Activated effector memory CD4-positive, alpha-beta T cell treated with anti-CD3 and anti-CD28 coated beads, Interleukin-2, amount 50 U/mL, for 16 hours (primary cell): ENCODE data around the gene STPG4.
"Not testable (repeated sequence)": the region's sequence is repeated elsewhere in the genome, so short reads cannot be mapped to it uniquely, and the experiment has no call there.

Source experiments
- DNase-seq: peaks from one replicate; pipeline ENCODE4 v3.0.0-alpha.2; 2020

STPG4 gene, protein sequence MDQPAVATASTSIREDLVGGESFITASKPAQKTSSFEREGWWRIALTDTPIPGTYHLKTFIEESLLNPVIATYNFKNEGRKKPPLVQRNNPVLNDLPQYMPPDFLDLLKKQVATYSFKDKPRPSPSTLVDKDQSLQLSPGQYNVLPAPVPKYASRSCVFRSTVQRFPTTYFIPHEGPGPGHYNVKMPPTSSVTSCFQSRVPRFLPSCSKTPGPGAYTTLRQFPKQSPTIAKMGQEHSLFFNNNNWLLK

DNA sequence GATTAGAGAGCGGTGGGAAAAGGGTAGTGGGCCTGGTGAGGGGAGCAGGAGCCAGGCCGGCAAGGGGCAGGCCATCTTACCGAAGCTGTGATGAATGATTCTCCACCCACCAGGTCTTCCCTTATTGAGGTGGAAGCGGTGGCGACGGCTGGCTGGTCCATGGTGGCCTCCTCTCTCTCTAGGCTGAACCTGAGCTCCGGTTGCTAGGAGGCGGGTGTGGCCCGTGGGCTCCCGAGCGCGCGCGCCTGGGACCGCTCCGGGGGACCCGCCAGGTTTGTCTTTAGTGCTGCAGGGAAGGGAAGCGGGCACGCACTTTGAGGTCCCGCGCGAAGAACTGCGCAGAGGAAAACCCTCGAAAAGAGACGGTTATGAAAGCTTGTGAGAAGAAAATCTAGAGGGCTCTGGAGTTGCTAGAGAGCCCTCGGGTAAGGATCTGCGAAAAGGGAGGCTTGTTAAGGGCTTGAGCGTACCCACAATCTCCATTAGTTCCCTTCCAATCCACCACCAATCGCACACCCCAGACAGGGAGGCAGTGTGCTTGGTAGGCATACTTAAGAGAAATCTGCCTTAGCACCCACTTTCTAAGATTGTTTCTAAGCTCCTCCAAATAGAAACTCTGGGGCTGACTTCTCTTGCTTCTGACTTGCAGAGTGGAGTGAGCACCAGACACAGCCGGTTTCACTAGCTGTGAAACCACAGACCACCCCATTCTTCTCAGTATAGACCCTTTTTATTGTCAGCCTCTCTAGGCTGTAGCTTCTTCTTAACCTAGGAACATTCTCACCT lies at the start of gene STPG4:
Gene STPG4 (minus strand): TSS at position 218 of the 786 bp plus-strand sequence. CDS start 57 bp downstream, at position 161.
- DNase-seq: no peak

DNA sequence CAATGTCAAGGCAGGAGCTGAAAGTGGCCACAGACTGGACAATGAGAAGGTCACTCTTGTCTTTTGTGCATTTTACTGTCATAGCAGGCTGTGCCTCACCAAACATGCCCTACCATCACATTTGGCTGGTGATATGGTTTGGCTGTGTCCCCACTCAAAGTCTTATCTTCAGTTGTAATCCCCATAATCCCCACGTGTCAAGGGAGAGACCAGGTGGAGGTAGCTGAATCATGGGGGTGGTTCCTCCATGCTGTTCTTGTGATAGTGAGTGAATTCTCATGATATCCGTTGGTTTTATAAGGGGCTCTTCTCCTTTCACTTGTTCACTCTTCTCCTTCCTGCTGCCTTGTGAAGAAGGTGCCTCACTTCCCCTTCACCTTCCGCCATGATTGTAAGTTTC lies 49.6 kb upstream of the STPG4 start:
- DNase-seq: no peak

DNA sequence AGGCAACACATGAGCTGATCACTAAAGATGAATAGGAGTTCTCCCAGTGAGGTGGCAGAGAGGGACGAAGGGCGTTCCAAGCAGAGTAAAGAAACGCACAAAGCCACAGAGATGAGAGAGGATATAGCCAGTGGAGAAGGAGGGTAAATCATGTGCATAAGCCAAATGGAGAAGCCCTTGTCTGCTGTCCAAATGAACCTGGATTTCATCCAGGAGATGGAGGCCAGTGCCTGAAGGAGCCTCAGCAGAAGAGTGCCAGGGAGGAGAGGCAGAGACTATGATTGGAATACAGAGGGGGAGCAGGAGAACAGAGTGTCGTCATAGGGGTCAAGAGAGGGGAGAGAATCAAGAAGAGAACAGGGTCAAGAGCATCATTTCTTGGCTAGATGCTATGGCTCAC lies 48.9 kb upstream of the STPG4 start:
- DNase-seq: no peak

DNA sequence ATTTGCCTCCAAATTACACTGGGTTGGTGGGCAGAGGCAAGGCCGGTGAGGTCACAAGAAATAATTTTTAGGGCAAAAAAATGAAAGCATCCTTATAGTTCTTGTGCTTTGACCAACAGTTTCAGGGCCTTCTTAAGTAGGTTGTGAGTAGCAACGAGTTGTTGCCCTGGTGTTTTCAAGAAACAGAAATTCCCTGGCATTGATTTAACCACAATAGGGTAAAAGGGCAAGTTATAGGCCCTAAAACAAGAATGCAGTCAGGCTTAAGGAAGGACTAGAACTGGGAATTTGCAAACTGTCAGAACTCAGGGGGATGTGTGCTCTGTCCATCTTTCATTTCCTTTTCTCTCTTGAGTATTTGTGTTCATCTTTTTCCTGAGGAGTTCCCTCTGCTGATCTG lies 46.1 kb upstream of the STPG4 start:
- DNase-seq: no peak

DNA sequence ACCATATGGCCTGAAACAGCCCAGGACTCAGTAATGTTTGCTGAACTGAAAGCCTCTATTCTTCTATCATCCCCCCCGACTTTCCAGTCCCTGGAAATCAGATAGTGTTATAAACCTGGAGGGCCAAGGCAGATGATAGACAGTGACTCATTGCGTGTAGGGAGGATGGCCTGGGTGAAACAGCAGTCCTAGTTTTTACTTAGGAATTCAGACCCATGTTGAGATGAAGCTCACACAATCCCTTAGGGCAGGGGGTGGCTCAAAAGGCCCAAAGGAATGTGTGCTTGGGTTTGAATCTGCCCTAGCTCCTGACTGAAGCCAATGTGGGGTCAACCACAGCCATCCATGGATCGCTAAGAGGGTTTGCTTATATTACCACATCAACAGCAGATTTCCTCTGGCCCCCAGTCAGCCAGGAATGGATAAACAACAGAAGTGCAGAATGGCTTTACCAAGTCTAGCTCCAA lies 43.9 kb upstream of the STPG4 start:
- DNase-seq: no peak

DNA sequence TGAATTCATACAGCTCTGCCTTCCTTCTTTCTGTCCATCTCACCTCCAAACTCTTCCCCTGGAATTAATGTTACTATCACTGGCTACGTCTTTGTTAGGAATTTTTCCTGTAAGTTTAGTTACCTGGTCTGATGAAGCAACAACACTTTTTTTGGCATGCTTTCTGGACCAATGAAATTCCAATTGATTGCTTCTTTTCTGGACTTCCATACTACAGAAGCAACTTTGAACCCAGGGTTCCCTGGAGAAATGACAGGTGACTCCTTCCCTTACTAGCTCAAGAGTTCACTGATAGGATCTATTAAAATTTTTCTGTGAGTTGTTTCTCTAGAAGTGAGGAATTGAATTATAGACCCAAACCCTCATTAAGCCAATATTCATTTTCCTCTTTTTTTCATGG lies 41.4 kb upstream of the STPG4 start:
- DNase-seq: no peak

DNA sequence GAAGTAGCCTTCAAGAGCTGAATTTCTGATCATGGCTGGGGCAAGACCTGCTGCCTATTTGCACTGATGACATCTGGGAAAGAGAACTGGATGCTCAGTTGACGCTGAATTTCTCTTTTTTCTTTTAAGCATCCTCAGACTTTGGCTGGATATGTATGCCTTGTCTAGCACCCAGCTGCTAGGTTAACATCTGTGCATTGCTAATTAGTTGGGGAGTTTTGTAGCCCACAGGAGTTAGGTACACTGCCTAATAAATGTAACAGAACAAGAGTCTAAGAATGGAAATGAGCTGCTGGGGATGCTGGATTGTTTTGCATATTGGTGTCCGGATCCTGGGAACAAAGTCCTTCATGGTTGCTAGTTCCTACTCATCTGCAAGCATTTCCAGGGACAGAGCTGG lies 40.9 kb upstream of the STPG4 start:
- no peak for DNase-seq

DNA sequence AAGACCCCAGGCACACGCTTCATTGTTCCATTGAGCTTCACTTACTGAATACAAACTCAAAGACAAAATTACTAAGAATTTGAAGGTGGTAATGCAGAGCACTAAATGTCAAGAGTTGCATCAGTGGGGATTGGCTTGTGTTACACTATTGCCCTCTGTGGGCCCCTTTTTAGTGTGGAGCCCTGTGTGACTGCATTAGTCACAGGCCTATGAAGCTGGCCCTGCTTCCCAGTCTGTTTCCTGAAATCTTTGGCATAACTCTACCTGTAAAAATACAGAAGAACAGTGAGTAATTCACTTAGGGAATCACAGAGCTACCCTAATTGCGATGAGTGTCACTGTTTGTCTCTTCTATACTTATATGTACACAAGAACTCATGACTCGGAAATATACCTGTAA lies 40.0 kb upstream of the STPG4 start:
- DNase-seq: no peak

DNA sequence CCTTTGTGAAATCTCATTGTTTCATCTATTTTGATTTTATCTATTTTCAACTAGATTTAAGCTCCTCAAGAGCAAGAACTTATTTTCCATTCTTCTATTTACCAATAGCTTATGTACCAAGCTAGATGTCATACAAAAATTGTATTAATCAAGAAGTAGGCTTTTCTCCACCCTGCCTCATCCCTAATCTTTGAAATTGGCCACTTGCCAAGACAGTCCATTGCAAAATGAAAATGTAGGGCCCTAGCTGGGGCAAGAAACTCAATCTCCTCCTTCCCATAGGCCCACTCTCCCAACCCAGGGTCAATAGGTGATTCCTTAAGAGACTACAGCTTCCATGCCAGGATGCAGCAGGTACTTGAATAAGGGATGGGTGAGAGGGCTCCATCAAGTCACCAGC lies 39.3 kb upstream of the STPG4 start:
- no peak for DNase-seq

DNA sequence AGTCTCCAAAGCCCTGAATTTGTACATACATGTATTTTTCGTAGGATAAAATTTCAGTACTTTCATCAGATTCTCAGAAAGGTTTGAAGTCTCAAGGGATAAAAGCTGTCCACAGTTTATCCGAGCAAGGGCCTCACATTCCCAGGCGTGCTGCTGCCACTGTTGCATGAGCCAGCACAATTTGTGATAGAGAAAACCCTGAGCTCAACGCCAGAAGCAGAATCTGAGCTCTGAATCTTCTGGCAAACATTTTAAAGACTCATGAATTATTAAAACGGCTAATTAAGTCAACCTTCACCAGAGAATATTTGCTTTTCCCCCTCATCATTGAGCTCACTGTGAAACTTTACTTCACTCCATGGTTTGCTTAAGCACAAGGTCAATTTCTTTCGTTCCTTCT lies 38.5 kb upstream of the STPG4 start:
- DNase-seq: no peak

DNA sequence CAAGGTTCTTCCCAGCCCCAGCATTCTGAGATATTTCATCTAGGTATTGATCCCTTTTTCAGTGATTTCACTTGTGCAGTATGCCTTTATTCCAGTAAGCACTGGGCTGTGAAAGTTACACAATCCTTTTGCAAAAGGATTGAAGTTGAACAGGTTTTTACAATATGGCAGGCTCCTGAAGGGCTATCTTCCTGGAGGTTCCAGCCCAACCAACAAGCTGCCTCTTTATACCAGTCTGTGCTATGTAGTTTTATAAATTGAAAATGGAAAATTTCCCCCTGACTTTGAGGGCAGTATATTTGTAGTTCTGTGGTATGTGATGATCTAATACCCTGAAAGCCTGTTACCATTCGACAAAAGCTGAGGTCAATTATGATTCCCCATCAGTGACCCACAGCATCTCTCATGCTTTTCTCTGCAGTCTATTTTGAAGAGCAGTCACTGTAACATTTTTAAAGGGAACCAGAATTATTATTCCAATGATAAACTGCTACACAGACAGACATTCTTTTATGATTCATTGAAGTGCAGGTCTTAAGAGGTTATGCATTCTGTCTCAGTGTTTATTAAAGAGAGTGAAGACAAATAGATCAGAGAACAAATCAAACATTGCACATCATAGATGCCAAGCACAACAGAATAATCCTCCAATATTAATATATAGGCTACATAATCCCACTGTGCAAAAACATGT lies 35.2 kb upstream of the STPG4 start:
- DNase-seq: no peak

DNA sequence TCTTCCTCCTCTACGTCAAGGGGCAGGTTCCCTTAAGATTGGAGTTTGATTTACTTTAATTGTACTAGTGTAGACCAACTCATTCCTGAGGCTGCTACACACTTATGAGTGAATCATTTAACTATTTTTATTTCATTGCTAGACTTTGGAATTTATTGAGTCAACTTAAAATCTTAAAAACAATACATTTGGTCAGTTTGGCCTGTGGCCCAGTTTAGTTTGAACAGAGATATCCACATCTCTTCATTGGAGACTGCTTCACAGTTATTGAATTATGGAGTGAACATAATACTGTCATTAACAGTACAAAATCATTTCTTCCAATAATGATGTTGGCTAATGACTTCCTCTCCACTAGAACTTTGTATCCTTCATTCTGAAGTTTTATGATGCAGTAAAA lies 34.5 kb upstream of the STPG4 start:
- no peak for DNase-seq

DNA sequence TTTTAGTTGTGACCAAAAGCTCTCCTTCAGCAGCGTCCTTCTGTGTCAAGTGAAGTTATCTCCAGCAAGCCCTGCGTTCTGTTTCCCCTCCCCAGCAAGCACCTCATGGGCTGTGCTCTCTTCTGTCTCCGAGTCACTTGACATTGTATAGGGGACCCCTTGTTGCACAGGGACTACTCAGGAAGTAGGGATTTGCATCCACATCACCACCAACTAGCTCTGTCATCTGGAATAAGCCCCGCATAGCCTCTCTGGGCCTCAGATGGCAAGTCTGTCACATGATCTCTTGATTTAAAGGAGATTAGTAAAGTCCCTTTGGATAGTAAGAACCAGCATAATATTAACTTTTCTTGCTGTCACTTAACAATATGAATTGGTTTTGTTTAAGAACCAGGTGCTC lies 32.0 kb upstream of the STPG4 start:
- no peak for DNase-seq

DNA sequence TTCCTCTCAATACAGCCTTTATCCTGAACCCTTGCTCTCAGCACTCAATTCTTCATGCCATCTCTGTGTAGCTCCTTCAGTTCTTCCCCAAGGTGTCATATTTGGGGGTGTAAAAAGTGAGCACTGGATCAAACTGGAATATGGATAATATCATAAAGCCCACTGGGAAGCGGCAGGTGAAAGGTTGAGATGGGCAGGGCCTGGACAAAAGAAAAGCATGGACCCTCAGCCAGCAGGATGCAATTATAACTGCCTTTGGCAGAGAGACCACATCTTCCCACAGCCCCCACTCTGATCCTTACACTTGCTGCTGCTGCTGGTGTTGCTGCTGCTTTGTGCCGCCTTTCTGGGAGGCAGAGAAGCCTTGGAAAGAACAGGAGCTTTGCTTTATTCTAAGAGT lies 31.2 kb upstream of the STPG4 start:
- no peak for DNase-seq

DNA sequence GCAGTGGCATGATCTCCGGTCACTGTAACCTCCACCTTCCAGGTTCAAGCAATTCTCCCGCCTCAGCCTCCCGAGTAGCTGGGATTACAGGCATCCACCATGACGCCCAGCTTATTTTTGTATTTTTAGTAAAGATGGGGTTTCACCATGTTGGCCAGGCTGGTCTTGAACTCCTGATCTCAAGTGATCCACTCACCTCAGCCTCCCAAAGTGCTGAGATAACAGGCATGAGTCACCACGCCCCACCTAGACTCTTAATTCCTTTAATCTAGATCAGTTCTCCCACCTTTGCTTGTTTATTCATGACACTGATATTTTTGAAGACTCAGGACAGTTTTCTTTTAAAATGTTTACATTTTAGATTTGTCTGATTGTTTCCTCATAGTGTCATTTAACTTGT lies 30.0 kb upstream of the STPG4 start:
- DNase-seq: not testable (repeated sequence)

DNA sequence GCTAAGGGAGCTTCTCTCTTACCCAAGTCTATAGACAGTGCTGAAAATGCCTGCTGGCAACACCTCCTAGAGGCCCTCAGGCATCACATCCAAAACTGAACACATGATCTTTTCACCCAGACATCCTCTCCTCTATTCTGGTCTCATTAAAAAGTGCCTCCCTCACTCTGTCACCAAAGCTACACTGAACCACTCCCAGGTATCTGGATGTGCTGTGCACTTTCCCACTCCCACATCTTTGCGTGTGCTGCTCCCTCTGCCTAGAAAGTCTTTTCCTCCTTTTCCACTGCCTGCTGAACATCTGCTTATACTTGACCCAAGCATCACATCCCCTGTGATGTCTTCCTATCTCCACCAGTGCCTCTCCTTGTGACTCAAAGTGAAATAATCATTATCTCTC lies 26.1 kb upstream of the STPG4 start:
- DNase-seq: no peak

DNA sequence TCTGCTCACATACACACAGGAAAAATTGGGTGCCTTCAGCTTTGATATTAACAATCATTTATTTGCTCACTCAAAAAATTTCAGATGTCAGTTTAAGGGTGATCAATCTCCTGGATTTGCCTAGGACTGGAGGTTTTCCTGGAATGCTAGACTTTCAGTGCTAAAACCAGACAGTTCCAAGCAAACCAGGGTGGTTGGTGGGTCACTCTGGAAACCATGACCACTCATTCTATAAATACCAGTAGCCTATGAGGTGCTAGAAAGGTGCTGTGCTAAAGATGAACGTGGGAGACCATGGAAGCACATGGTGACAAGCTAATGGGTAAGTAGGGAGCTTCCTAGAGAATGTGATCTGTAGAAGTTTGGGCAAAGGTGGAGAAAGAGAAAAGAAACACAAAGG lies 25.4 kb upstream of the STPG4 start:
- no peak for DNase-seq

DNA sequence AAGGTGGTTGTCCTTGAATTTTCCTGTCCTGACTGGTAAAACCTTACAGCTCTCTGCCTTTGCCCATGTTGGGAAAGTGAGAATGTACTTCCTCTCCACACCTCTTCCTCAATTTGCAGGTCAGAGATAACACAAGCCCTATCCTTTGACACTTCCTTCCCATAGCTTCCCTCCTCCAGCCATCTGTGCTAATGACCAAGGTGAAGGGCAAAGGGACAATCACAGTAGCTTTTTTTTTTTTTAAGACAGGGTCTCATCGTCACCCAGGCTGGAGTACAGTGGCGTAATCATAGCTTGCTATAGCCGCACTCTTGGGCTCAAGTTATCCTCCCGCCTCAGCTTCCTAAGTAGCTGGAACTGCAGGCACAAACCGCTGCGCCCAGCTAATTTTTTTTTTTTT lies 24.3 kb upstream of the STPG4 start:
- no peak for DNase-seq

DNA sequence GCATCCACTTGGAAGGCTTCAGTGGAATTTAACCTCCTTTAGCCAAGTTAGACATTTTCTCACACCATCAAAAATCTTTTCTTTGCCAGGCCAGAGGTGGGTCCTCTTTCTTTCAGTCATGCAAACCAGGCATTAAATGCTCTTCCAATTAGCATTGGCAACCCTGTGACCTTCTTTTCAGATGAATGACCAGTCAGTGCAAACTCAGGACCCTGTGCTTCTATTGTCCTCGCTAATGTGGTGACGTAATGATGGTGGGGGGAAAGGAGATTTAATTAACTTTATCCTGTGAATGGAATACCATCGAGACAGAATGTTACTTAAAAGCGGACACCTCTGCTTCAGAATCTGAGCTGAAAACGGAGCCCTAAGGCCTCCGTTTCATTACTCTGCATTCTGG lies 23.2 kb upstream of the STPG4 start:
- DNase-seq: no peak

DNA sequence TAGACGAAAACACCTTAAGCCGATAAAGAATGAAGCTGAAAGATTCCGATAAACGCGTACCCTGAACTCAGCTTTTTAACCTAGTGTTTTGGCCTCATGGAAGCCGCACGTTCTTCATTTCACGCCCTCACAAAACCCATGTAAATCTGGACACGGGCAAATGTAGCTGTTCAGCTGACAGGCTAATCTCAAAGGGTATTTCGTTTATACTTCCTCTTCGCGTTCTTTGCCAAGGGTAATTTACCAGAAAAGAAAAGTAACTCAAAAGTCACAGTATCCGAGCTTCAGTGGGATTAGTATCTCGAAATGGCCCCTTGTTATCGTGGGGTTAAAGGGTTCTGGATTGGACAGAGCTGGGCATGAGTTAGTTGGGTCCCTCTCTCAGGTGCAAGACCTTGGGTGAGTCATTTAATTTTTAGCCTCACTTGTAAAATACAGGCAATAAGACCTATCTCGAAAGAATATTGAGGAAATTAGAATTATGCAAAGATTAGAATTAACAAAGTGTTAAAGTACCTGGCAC lies 22.0 kb upstream of the STPG4 start:
- no peak for DNase-seq

DNA sequence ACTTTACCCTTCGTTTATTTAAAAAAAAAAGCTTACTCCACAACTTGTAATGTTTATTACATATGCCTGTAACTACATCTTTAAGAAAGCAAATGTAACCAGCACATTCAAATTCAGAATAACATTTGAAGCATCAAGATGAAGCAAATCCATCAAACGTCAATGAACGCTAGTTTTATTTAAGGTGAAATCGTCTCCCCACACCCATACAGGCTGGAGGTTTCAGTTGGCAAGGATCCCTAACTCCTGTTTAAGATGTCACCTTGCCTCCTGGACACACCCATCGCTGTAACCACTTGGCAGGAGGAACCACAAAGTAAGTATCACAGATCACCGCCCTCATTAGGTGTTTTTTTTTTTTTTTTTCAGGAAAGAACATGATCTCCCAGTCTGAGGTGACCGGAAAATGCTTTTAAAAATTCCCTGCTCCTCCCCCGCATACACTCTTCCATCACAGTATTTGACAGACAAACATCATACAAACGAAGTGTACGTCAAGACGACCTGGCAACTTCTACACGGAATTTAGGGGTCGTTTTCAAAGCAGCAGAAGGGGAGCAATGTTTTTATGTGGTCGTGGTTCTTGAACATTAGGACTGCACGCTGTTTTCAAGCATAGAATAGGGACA lies 19.7 kb upstream of the STPG4 start:
- DNase-seq: peak; percentile 69

DNA sequence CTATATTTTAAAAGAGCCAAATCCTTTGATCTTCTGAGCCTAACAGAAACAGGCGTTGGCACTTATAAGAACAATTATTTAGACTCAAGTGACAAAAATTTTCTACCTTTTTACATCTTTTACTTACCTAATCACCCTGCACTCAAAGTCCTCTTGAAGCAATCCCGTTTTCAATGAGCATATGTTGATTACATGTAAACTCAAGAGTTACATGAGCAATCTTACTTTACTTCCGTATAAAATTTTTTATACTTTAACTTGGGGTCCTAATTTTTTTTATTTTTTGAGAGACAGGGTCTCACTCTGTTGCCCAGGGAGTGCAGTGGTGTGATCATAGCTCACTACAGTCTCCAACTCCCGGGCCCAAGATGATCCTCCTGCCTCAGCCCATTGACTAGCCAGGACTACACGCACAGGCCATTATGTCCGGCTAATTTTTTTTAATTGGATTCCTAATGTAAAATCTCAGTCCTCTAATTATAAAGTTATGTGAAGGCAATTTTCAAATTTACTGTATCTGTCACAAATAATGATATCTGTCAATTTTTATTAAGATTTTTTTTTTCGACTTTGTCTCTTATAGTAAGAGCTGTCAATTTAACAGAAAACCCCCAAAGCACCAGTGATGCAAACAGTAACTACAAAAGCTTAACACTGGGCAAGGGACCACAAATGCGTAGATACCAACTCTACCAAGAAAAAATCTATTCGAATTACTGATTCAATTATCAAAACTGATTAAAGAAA lies 19.1 kb upstream of the STPG4 start:
- no peak for DNase-seq
